Lung (tissue), 12 donors: ENCODE measurements around the gene VPS13D. TPM values are rescaled to one million over a fixed set of nuclear protein-coding genes. Genes with fewer than 3 reads are reported as not detected.

ENCODE experiments used
- ATAC-seq: fragments of 200-7000 bp; cut with Tn5 transposase; one replicate; pipeline ENCODE4 v1.9.1; 2020; ENCODE audit warnings: moderate number of reproducible peaks; ENCODE audit not compliant: insufficient read depth, low FRiP score
- DNase-seq, 3 donors: peaks; one replicate each; pipeline ENCODE4 v3.0.0-alpha.2; 2013 to 2017
- H3K27ac ChIP-seq, 2 donors: one replicate each; pipeline ENCODE4 v1.5.1; 2013; ENCODE audit warnings: mild to moderate bottlenecking in 2 of 2, moderate library complexity in 2 of 2, control low read depth in 1 of 2, inconsistent platforms in 1 of 2, low read depth in 1 of 2, low read length in 1 of 2
- H3K27me3 ChIP-seq, 3 donors: one replicate each; pipeline ENCODE4 v1.5.1; 2013; ENCODE audit warnings: low read length in 2 of 3; ENCODE audit not compliant: control insufficient read depth in 3 of 3, insufficient read depth in 3 of 3
- H3K36me3 ChIP-seq, 4 donors: one replicate each; pipeline ENCODE4 v1.5.1; 2013; ENCODE audit warnings: low read length in 4 of 4, mild to moderate bottlenecking in 1 of 4, moderate library complexity in 1 of 4; ENCODE audit not compliant: control insufficient read depth in 4 of 4, insufficient read depth in 4 of 4
- H3K4me1 ChIP-seq, 5 donors: one replicate each; pipeline ENCODE4 v1.5.1; 2013; ENCODE audit warnings: low read length in 5 of 5, mild to moderate bottlenecking in 2 of 5, moderate library complexity in 1 of 5; ENCODE audit not compliant: control insufficient read depth in 5 of 5, insufficient read depth in 5 of 5
- H3K4me3 ChIP-seq: one replicate; pipeline ENCODE4 v1.5.1; 2013; ENCODE audit warnings: mild to moderate bottlenecking, control low read depth, moderate library complexity
- H3K9ac ChIP-seq, 2 donors: one replicate each; pipeline ENCODE4 v1.5.1; 2013; ENCODE audit warnings: low read length in 2 of 2, control low read depth in 1 of 2; ENCODE audit not compliant: insufficient read depth in 1 of 2
- H3K9me3 ChIP-seq, 4 donors: one replicate each; pipeline ENCODE4 v1.5.1; 2013; ENCODE audit warnings: low read length in 3 of 4, mild to moderate bottlenecking in 1 of 4, moderate library complexity in 1 of 4; ENCODE audit not compliant: control insufficient read depth in 4 of 4, insufficient read depth in 3 of 4
- CTCF ChIP-seq: IDR thresholded peaks from 2 replicates; pipeline ENCODE4 v1.5.1; 2012; ENCODE audit warnings: mild to moderate bottlenecking; ENCODE audit errors: control extremely low read depth, extremely low read depth
- WGBS, 2 donors: extraction: QIAGEN DNeasy Blood & Tissue Kit; methylation state at CpG; one replicate each; pipeline ENCODE4 v1.1.7; 2013; 5-methylcytosine and 5-hydroxymethylcytosine counted together
- polyA plus RNA-seq, 2 donors: library from polyadenylated mRNA; stranded (reverse); fragments of 200-250 nt; gene quantifications; one replicate each; pipeline ENCODE4 v1.2.1, GENCODE V29; 2013
- total RNA-seq, 2 donors: library from RNA; depleted of rRNA in 1 of 2; stranded (reverse); fragments of >200 nt in 1 of 2; gene quantifications; one replicate each; pipeline ENCODE4 v1.2.1, GENCODE V29; 2014 to 2021
- donor health status: control.
- donor health status: control.
- donor health status: Bipolar disorder and iron deficiency.
- donor health status: healthy.
- donor health status: DM: yes; HTN: yes; CAD: no.

Gene VPS13D
- total and polyA plus RNA-seq, 4 donors, result 18.4 to 76.0 (median 37.5) TPM

DNA sequence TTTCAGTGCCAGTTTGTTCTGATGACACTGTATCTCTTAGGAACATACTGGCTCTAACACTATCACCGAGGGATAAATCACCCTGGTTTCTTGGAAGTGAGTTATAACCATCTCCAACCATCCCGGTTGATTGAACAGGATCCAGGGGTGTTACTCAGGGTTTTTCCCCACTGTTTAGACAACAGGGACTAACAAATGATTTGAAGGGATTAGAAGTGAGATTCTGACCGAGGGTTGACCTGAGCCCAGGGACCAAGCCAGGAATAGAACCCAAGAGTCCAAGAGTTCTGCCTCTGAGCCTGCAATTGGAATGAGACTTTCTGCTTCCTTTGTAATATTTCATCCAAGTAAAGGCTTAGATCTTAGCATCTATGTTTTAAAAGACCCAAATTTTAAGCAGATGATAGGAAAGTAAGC is 234.2 kb downstream of the VPS13D start:
- Histone ChIP-seq H3K27me3 (no peaks in the 10 kb centered on the region), H3K4me3 (no peak overlapping the region), H3K4me1 (peaks cover 20 to 56% (median 43%) of the 10 kb centered on the region in 5 donors), H3K9ac (no peak overlapping the region), H3K9me3 (no peaks in the 10 kb centered on the region), H3K36me3 (peaks cover 0 to 5% (median 2%) of the 10 kb centered on the region in 4 donors), H3K27ac (peak overlapping the region; percentile 33 to 44)
- no peak for ATAC-seq
- 55 to 82% methylated on average over 3 of the region's 3 CpGs for WGBS, 2 donors
- DNase-seq, result no peak
- no peak for TF ChIP-seq CTCF

DNA sequence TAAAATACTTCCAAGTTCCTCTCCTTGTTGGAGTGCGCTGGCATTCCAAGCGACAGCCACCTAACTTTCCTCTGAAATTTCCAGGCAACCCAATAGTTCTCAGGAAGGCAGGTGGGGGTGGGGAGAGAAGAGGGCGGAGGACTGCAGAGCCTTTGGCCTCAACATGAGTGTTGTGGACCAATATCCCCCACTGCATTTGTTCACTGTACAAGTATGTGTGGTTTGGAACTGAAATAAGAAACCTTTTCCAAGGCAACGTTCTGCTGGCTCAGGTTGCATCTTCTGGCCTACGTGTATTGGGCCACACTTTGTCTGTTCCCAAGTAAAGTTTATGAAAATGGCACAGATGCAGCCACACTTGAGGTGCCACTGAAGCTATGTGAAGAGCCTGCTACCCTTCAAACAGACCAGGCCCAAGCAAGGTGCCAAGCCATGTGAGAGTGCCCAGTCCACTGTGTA is 234.8 kb downstream of the VPS13D start:
- Histone ChIP-seq H3K4me1 (peaks cover 20 to 60% (median 47%) of the 10 kb centered on the region in 5 donors), H3K9ac (no peak overlapping the region), H3K27me3 (no peaks in the 10 kb centered on the region), H3K27ac (peak overlapping the region in 1 of 2 donors; percentile 17), H3K9me3 (no peaks in the 10 kb centered on the region), H3K4me3 (no peak overlapping the region), H3K36me3 (peaks cover 0 to 5% (median 2%) of the 10 kb centered on the region in 4 donors)
- TF ChIP-seq CTCF, result no peak
- peak; percentile 37 for ATAC-seq
- peak; percentile 47 to 78 (median 48) for DNase-seq
- 57 to 80% methylated on average over 5 of the region's 5 CpGs for WGBS, 2 donors

GRCh38 chr1:12465126-12465525 is 235.3 kb downstream of the VPS13D start:
- TF ChIP-seq CTCF, result no peak
- Histone ChIP-seq H3K9ac (no peak overlapping the region), H3K4me1 (peaks cover 20 to 60% (median 49%) of the 10 kb centered on the region in 5 donors)

GRCh38 chr1:12466816-12467215 is 237.0 kb downstream of the VPS13D start:
- 94% methylated on average over 5 of the region's 5 CpGs for WGBS, 2 donors
- Histone ChIP-seq H3K4me1 (peaks cover 17 to 46% (median 37%) of the 10 kb centered on the region in 5 donors), H3K27ac (no peak overlapping the region), H3K36me3 (peaks cover 0 to 5% (median under 1%) of the 10 kb centered on the region in 4 donors), H3K9ac (no peak overlapping the region), H3K27me3 (no peaks in the 10 kb centered on the region), H3K9me3 (no peaks in the 10 kb centered on the region), H3K4me3 (no peak overlapping the region)
- DNase-seq (no peak), ATAC-seq (no peak)
- TF ChIP-seq CTCF, result no peak

More at GRCh38 chr1:12465126-12465525, 235.3 kb downstream of the VPS13D start:
- ATAC-seq (no peak), DNase-seq (no peak)
- H3K36me3 ChIP-seq, result peaks cover 0 to 5% (median 2%) of the 10 kb centered on the region in 4 donors
- H3K27ac ChIP-seq, result no peak overlapping the region
- no peak overlapping the region for H3K4me3 ChIP-seq
- no peaks in the 10 kb centered on the region for H3K27me3 ChIP-seq
- H3K9me3 ChIP-seq, result no peaks in the 10 kb centered on the region
- 58 to 84% methylated on average over 3 of the region's 3 CpGs for WGBS, 2 donors
